ENCODE results near the gene GLRX5. TPM values are rescaled to one million over a fixed set of nuclear protein-coding genes. Genes with fewer than 3 reads are reported as not detected.

Gene GLRX5
- total and polyA plus RNA-seq, 5 donors, result 78.1 to 111 (median 78.7) TPM

DNA sequence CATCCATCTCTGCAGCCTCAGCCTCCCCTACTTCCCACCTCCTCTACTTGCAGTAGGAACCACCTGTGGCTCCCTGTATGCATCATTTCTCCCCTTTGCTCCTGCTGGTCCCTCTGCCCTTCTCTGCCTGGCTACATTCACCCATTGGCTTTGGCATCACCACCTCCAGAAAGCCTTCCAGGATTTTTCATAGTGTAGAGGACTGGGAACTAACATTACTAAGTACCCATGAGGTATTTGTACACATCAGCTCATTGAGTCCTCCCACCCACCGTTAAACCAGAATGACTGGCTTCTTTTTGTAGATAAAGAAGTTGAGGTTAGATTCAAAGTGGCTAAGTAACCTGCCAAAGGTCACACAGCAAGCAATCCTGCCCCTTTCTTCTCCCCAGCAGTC lies 35.5 kb upstream of the GLRX5 start:
- DNase-seq (no peak), ATAC-seq (no peak)
- peaks cover 21% of the 10 kb centered on the region for H3K4me1 ChIP-seq (ENCODE audit: control insufficient read depth, insufficient read depth, low read length)
- peak overlapping the region; percentile 51 for H3K27ac ChIP-seq (ENCODE audit: low read length)
- no peaks in the 10 kb centered on the region for H3K27me3 ChIP-seq (ENCODE audit: control insufficient read depth, insufficient read depth)
- intact Hi-C loops (cut with DNase I), result no loop called here
- 32% methylated on average over 1 of the region's 1 CpG for WGBS
- no peaks in the 10 kb centered on the region for H3K9me3 ChIP-seq (ENCODE audit: control insufficient read depth, low read length)
- no peak overlapping the region for H3K4me3 ChIP-seq (ENCODE audit: low read length)

GRCh38 chr14:95500201-95500681 lies 34.6 kb upstream of the GLRX5 start:
- Histone ChIP-seq H3K4me1 (ENCODE audit: control insufficient read depth, insufficient read depth, low read length) (peaks cover 28% of the 10 kb centered on the region), H3K9me3 (ENCODE audit: control insufficient read depth, low read length) (no peaks in the 10 kb centered on the region), H3K4me3 (ENCODE audit: low read length) (no peak overlapping the region), H3K27ac (ENCODE audit: low read length) (peak overlapping the region; percentile 50), H3K27me3 (ENCODE audit: control insufficient read depth, insufficient read depth) (no peaks in the 10 kb centered on the region)
- WGBS, result 63% methylated on average over 14 of the region's 14 CpGs
- DNase-seq (peak in 2 of 3 donors; percentile 69 to 78), ATAC-seq (peak; percentile 17 to 18)
- intact Hi-C loops (cut with DNase I), result no loop called here

DNA sequence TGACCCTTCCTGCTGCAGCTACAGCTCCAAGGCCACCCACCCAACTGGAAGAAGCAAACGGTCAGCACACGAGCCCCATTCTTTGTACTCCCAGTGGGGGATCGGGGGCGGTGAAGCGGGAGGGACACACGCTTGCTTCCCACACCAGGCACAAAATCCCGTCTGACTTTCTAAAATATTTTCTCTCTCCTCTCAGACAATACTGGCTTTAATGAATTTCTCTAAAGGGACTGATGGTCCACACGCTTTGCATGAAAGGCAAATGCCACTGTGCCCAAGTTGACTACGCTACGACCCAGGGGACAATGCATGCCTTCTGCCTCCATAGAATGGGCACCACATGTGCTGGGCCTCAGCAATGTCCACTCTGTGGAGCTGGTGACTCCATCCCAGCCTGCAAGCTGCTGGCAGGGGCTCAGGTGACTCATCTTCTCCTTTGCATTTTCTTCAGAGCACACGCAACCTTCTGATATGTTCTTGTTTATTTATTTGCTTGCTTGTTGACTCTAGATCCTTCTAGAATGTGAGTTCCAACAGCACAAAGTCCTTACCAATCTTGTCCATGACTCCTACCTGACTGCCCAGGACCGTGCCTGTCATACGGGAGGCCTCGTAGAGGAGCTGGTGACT lies 34.0 kb upstream of the GLRX5 start:
- 70% methylated on average over 14 of the region's 14 CpGs for WGBS
- Histone ChIP-seq H3K27ac (ENCODE audit: low read length) (peak overlapping the region; percentile 50), H3K9me3 (ENCODE audit: control insufficient read depth, low read length) (no peaks in the 10 kb centered on the region), H3K27me3 (ENCODE audit: control insufficient read depth, insufficient read depth) (no peaks in the 10 kb centered on the region), H3K4me1 (ENCODE audit: control insufficient read depth, insufficient read depth, low read length) (peaks cover 25% of the 10 kb centered on the region), H3K4me3 (ENCODE audit: low read length) (no peak overlapping the region)
- intact Hi-C loops (cut with DNase I), result no loop called here
- ATAC-seq (peak; percentile 31 to 44), DNase-seq (peak; percentile 72 to 79 (median 78))

DNA sequence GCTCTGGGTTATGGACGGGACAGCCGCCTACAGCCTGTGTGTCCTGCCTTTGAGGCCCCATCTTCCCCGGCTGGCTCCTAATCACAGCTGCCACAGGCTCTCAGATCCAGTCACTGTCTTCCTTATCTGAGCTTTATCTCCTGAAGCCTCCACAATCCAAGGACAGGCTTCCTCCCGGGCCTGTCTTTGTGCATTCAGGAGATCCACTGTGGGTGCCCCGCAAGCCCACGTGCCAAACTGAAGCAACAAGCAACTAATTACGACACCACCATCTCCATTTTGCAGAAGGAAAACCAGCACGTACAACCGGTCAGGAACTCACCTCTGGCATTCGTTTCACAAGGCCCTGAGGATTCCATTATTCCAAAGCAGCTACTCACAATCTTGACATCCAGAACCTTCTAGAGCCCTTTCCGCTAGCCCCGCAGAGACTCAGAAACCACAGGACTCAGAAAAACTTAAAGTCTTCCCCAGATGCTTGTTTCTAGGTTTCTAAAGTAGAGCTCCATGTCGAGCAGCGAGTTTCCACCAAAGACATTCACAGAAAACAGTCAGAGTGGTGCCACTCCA lies 32.4 kb upstream of the GLRX5 start:
- WGBS, result 82% methylated on average over 14 of the region's 14 CpGs
- no peak overlapping the region for H3K27ac ChIP-seq (ENCODE audit: low read length)
- peaks cover 21% of the 10 kb centered on the region for H3K4me1 ChIP-seq (ENCODE audit: control insufficient read depth, insufficient read depth, low read length)

DNA sequence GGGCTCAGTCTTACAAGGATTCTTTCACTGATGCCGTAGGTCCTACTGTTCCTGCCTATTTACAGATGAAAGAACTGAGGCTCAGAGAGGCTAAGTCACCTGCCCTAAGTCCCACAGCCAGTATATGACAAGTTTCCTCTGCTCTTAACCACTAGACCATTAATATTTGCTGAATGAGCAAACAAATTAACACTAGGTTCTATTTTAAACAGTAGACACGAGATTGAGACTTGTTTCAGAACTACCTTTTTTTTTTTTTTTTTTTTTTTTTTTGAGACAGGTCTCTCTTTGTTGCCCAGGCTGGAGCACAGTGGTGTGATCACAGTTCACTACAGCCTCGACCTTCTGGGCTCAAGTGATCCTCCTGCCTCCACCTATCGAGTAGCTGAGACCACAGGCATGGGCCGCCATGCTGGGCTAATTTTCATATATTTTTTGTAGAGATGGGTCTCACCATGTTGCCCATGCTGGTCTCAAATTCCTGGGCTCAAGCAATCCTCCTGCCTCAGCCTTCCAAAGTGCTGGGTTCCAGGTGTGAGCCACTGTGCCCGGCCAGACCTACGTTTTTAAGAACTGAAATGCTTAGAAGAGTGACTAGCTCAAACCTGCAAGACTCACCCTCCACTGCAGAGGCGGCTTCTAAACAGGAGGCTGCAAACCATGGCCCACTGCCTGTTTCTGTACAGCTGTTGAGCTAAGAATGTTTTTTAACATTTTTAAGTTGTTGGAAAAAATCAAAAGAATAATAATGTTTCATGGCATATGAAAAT lies 31.3 kb upstream of the GLRX5 start:
- no peak for ATAC-seq
- H3K9me3 ChIP-seq (ENCODE audit: control insufficient read depth, low read length), result no peaks in the 10 kb centered on the region
- intact Hi-C loops (cut with DNase I), result no loop called here
- DNase-seq, result peak in 1 of 3 donors; percentile 40
- WGBS, result 85% methylated on average over 8 of the region's 8 CpGs
- H3K4me1 ChIP-seq (ENCODE audit: control insufficient read depth, insufficient read depth, low read length), result peaks cover 29% of the 10 kb centered on the region
- no peaks in the 10 kb centered on the region for H3K27me3 ChIP-seq (ENCODE audit: control insufficient read depth, insufficient read depth)
- H3K27ac ChIP-seq (ENCODE audit: low read length), result no peak overlapping the region
- H3K4me3 ChIP-seq (ENCODE audit: low read length), result no peak overlapping the region

More for the DNA sequence above, 32.4 kb upstream of the GLRX5 start:
- Histone ChIP-seq H3K27me3 (ENCODE audit: control insufficient read depth, insufficient read depth) (no peaks in the 10 kb centered on the region), H3K9me3 (ENCODE audit: control insufficient read depth, low read length) (no peaks in the 10 kb centered on the region), H3K4me3 (ENCODE audit: low read length) (no peak overlapping the region)
- DNase-seq (no peak), ATAC-seq (no peak)
- intact Hi-C loops (cut with DNase I), result no loop called here

DNA sequence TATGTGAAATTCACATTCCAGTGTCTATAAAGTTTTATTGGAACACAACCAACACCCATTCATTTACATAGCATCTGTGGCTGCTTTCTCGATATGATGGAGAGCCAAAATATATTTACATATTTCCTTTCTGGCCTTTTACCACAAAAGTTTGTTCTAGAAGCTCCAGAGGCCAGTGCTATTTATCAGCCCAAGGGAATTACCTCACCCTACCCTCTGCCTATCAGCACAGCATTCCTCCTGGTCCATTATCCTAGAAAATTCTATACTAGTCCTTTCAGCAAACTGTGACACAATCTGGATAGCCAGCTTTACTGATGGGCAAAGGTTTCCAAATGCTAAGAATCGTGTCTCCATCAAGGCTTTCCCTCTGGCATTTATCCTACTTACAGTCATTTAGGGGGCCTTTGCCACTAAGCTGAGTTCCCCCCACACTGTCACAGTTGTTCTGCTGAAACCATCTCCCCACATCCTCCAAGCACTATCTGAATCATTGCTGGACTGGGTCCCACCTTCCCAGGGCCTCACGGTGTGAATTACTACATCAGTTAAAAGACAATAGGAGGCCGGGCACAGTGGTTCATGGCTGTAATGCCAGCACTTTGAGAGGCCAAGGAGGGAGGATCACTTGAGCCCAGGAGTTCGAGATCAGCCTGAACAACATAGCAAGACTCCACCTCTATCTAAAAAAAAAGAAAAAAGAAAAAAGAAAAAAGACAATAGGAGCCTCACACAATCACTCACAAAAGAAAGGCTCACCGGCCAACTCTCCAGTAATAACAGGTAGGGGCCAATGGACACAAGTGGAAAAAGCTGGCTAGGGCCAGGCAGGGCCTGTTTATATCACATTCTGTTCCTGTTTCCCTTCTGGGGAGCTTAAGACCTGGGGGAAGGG lies 30.5 kb upstream of the GLRX5 start:
- 58% methylated on average over 6 of the region's 6 CpGs for whole genome bisulfite sequencing
- ATAC-seq, result peak in 1 of 2 donors; percentile 3

GRCh38 chr14:95505030-95505589 lies 29.7 kb upstream of the GLRX5 start:
- DNase-seq, result peak in 1 of 3 donors; percentile 33
- 88% methylated on average over 17 of the region's 17 CpGs for WGBS
- Histone ChIP-seq H3K4me1 (ENCODE audit: control insufficient read depth, insufficient read depth, low read length) (peaks cover 28% of the 10 kb centered on the region), H3K4me3 (ENCODE audit: low read length) (no peak overlapping the region), H3K9me3 (ENCODE audit: control insufficient read depth, low read length) (no peaks in the 10 kb centered on the region), H3K27ac (ENCODE audit: low read length) (no peak overlapping the region), H3K27me3 (ENCODE audit: control insufficient read depth, insufficient read depth) (no peaks in the 10 kb centered on the region)
- ATAC-seq, result no peak
- intact Hi-C loops (cut with DNase I), result no loop called here

More for the DNA sequence above, 30.5 kb upstream of the GLRX5 start:
- H3K27me3 ChIP-seq (ENCODE audit: control insufficient read depth, insufficient read depth), result no peaks in the 10 kb centered on the region
- DNase-seq, result peak in 1 of 3 donors; percentile 23
- H3K4me1 ChIP-seq (ENCODE audit: control insufficient read depth, insufficient read depth, low read length), result peaks cover 29% of the 10 kb centered on the region
- no peaks in the 10 kb centered on the region for H3K9me3 ChIP-seq (ENCODE audit: control insufficient read depth, low read length)
- H3K4me3 ChIP-seq (ENCODE audit: low read length), result no peak overlapping the region
- H3K27ac ChIP-seq (ENCODE audit: low read length), result peak overlapping the region; percentile 4
- intact Hi-C loops (cut with DNase I), result no loop called here

GRCh38 chr14:95507174-95507573 lies 27.7 kb upstream of the GLRX5 start:
- DNase-seq (peak; percentile 78 to 86 (median 85)), ATAC-seq (peak; percentile 90 to 95)
- intact Hi-C loops (cut with DNase I), result no loop called here
- Histone ChIP-seq H3K9me3 (ENCODE audit: control insufficient read depth, low read length) (no peaks in the 10 kb centered on the region), H3K27ac (ENCODE audit: low read length) (peak overlapping the region; percentile 31), H3K27me3 (ENCODE audit: control insufficient read depth, insufficient read depth) (no peaks in the 10 kb centered on the region), H3K4me3 (ENCODE audit: low read length) (no peak overlapping the region), H3K4me1 (ENCODE audit: control insufficient read depth, insufficient read depth, low read length) (peaks cover 24% of the 10 kb centered on the region)
- WGBS, result 12% methylated on average over 8 of the region's 8 CpGs

- no peaks in the 10 kb centered on the region for H3K27me3 ChIP-seq (ENCODE audit: control insufficient read depth, insufficient read depth)
- intact Hi-C loops (cut with DNase I), result no loop called here
- H3K4me1 ChIP-seq (ENCODE audit: control insufficient read depth, insufficient read depth, low read length), result peaks cover 20% of the 10 kb centered on the region
- H3K4me3 ChIP-seq (ENCODE audit: low read length), result no peak overlapping the region
- WGBS, result 41% methylated on average over 3 of the region's 3 CpGs
- DNase-seq (peak in 2 of 3 donors; percentile 53 to 62), ATAC-seq (peak; percentile 49 to 76)
- no peaks in the 10 kb centered on the region for H3K9me3 ChIP-seq (ENCODE audit: control insufficient read depth, low read length)
- peak overlapping the region; percentile 73 for H3K27ac ChIP-seq (ENCODE audit: low read length)
Observed at GRCh38 chr14:95507701-95508103, 27.1 kb upstream of the GLRX5 start.

- peaks cover 20% of the 10 kb centered on the region for H3K4me1 ChIP-seq (ENCODE audit: control insufficient read depth, insufficient read depth, low read length)
- H3K27me3 ChIP-seq (ENCODE audit: control insufficient read depth, insufficient read depth), result no peaks in the 10 kb centered on the region
- H3K4me3 ChIP-seq (ENCODE audit: low read length), result no peak overlapping the region
- 62% methylated on average over 6 of the region's 6 CpGs for WGBS
- H3K9me3 ChIP-seq (ENCODE audit: control insufficient read depth, low read length), result no peaks in the 10 kb centered on the region
- DNase-seq (peak in 1 of 3 donors; percentile 20), ATAC-seq (no peak)
- intact Hi-C loops (cut with DNase I), result no loop called here
- no peak overlapping the region for H3K27ac ChIP-seq (ENCODE audit: low read length)
Observed at GRCh38 chr14:95508377-95508776, 26.5 kb upstream of the GLRX5 start.
